Activated CD8-positive, alpha-beta memory T cell treated with anti-CD3 and anti-CD28 coated beads for 1 hour (primary cell): Measurements from ENCODE around the gene MALRD1.

ENCODE experiments used
- DNase-seq, 2 donors: peaks; one replicate each; pipeline ENCODE4 v3.0.0-alpha.2; 2020; ENCODE audit warnings: low read depth in 1 of 2; ENCODE audit errors: extremely low read depth in 1 of 2

The MALRD1 gene

DNA sequence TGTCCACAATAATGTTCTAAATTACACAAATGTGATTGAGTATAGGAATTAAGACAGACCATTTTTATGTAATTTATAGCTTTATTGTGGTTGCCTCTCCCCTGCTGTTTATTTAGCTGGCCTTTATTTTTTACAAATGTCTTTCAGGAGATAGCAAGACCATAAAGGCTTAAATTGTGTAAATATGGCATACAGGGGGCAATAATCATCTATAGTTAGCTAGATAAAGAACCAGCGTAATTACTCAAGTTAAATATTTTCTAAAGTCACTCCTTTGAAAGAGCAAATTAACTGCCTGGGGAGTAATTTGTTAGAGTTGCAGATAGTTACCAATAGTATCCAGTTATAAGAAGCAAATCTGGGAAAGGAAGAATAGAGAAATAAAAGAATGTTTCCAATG, at the start of gene MALRD1:
TSS of gene MALRD1 (plus strand) at position 313 of the 400 bp plus-strand sequence. CDS start 138 bp downstream, outside the sequence.
- DNase-seq, result no peak

- DNase-seq, result no peak
Measured at GRCh38 chr10:19003341-19003740, 45.3 kb upstream of the MALRD1 start.

DNA sequence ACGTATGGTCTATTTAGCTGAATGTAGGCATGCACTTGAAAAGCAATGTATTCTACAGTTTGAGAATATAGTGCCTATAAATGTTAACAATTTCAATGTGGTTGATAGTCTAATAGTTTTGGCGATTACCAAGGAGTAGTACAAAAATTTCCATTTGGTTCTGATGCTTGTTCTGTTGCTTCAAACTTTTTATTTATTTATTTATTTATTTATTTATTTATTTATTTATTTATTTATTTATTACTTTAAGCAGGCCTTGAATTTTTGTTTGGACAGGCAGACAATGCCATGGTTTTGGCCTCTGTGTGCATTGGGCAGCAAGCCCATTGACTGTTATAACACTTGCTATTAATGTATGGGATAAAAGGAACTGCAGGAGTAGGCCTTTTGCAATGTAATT, 36.5 kb upstream of the MALRD1 start:
- DNase-seq, result no peak

- DNase-seq, result no peak
Measured at GRCh38 chr10:19014034-19014433, 34.6 kb upstream of the MALRD1 start.

DNA sequence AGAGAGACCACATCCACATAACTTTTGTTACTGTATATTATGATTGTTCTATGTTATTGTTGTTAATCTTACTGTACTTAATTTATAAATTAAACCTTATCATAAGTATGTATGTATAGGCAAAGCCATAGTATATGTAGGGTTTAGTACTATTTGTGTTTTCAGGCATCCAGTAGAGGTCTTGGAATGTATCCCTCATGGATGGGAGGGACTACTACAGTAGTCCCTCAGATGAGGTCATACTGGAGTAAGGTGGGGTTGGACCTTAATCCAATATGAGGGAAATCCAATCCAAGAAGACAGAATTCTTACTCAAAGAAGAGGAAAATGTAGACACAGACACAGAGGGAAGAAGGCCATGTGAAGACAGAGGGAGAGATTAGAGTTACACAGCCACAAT, 34.1 kb upstream of the MALRD1 start:
- DNase-seq, result no peak

DNA sequence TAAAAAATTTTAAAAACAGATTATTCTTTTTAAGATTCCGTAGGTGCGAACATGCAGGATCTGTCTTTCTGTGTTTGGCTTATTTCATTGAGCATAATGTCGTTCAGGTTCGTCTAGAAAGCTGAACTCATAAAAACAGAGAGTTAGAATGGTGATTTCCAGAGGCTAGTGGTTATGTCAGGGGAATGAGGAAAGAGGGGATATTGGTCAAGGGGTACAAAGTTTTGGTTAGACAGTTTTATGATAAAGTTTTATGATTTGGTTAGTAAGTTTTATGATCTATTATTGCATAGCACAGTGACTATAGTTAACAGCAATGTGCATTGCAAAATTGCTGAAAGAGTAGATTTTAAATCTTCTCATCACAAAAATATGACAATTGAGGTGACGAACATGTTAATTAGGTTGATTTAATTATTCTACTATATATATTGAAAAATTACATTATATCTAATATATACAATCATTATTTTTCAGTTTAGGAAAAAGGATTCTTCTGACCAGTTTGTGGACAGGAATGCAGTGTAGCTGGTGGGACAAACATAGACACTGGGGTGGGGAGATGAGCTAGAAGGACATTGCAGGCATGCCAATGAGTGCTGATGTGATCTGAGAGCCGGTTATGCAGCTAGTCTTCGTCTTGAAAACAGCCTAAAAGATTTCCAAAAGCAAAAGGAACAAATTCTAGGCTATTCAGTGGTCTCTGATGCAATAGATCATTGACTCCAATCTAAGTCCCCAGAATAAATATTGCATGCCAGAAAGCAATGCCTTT, 31.3 kb upstream of the MALRD1 start:
- DNase-seq, result no peak

GRCh38 chr10:19021162-19021561, 27.4 kb upstream of the MALRD1 start:
- DNase-seq, result no peak

DNA sequence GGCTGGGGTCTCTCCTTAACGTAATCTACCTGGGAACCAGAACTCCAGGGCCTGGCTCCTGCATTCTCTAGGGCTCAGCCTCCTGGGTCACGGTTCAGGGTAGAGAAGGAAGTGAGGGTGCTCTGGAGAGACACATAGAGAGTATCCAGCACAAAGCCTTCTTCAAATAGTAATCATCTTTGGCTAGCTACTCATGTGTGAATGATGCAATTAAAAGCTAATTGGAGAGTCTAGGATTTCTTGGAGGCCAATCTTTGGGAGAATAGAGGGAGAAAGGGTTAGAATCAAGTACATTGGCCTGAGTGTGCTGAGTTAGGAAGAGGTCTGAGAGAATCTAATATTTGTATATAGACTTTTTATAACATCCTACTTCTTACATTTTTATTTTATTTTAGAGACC, 24.0 kb upstream of the MALRD1 start:
- no peak for DNase-seq

- no peak for DNase-seq
Measured at GRCh38 chr10:19031763-19032162, 16.8 kb upstream of the MALRD1 start.

GRCh38 chr10:19033741-19034140, 14.9 kb upstream of the MALRD1 start:
- DNase-seq, result no peak

- no peak for DNase-seq
Measured at GRCh38 chr10:19041171-19041570, 7.4 kb upstream of the MALRD1 start.

- no peak for DNase-seq
Measured at GRCh38 chr10:19043431-19043830, 5.2 kb upstream of the MALRD1 start.

GRCh38 chr10:19046679-19047078, 1.9 kb upstream of the MALRD1 start:
- DNase-seq, result no peak

DNA sequence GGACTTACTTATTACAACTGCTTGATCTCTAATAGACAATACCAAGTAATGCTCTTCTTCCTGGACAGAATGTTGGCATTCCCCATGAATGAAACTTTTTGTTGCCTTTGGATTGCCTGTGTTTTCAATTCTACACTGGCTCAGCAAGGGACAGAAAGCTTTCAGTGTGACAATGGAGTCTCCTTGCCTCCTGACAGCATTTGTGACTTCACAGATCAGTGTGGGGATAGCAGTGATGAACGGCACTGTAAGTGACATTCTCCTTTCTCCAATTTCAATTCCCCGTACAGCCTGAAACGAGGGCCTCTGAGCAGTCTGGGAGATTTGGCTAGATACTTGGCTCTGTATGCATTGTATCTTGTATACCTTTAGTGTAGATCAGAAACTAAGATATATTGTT, 290 bp downstream of the MALRD1 start:
- no peak for DNase-seq

DNA sequence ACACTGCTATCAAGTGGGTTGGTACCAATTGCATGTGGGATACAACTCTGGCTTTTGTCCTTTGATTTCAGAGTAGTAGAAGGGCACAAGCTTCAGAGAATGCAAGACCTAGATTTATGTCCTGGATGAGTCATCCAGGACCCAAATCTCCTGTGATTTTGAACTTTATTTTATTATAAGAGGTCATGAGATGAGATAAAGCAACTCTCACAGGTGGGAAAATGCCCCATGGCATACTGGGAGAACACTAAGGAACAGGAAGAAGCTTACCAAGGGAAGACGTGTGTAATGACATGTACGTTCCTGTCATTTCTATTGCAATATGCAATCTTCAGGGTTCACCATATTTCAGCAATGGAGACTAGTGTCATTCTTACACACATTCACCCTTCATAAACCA, 966 bp downstream of the MALRD1 start:
- DNase-seq, result no peak

DNA sequence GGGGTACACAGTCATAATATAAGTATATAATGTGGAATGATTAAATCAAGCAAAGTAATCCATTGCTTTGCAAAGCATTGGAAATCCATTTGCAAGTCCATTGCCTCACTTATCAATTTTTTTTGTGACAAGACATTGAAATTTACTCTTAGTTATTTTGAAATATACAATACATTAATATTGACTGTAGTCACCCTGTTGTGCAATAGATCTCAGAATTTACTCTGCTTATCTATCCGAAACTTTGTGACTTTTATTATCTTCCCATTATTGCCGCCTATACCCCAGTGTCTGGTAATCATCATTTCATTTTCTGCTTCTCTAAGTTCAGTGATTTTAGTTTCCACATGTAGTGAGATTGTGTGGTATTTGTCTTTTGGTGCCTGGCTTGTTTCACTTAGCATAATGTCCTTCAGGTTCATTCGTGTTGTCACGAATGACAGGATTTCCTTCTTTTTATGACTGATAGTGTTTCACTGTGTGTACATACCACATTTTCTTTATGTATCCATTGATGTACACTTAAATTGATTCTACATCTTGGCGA, 5.8 kb downstream of the MALRD1 start:
- no peak for DNase-seq

DNA sequence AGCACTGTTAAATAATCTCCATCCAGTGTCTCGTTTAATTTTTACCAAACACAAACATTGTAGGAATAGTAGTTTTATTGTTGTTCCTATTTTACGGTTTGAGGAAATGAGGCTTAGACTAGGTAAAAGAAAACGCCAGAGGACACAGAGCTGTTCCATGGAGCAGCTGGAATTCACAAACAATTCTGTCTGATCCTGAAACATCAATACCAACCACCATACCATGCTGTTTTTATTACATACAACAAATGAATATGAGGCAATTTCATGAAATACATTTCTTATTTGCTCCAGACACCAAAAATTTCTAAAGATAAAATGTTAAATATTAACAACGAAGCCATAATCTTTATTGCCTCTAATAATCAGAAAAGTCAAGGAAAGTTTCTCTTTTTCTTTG, 9.4 kb downstream of the MALRD1 start:
- DNase-seq, result no peak

DNA sequence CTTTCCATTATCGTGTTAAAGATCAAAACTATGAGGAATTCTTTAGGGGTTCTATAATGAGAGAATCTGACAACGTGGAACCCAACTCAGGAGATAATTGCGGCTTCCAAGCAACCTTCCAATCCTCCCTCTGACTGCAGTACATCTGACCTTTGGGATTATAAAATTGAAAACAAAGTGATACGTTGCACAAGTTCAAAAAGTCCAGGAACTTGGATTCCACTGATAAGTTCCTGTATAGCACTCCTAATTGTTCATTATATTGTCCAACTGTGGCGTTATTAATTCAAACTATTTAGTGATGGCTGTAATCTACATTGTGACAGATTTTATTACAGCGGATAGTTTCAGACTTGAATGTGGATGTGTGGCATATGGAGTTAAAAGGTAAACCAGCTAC, 15.4 kb downstream of the MALRD1 start:
- DNase-seq, result no peak

DNA sequence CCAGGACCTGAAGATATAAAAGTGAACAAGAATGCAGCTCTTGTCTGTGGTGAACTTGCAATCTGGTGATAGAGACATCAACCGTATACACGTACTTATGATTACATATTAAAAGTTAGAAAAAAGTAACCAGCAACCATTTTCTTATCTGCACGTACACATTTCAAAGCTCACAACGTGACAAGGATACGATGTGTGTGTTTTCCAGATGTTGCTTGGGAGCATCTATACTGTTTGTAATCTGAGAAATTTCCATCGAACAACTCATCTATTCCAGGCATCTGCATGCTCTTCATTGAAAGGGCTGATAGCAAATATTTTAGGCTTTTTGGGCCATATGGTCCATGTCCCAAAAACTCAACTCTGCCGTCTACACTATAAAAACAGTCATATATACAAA, 23.3 kb downstream of the MALRD1 start:
- no peak for DNase-seq

DNA sequence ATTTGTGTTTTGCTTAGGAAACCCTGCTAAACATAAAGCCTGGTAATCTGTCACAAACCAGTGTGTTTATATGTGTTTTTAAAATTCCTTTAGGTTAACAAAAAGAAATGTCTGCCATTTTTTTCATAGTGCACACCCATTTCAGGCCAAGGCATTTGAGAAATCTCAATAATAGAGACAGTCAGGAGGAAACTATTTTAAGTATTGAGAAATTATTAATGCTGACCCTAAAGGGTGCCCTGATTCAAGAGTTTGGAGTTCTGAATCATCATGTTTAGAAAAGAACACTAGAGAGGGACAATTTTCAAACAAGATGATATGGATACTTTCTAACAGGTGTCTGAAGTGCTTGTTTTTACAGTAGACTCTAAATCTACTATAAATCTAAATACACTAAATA, 28.7 kb downstream of the MALRD1 start:
- DNase-seq, result no peak

DNA sequence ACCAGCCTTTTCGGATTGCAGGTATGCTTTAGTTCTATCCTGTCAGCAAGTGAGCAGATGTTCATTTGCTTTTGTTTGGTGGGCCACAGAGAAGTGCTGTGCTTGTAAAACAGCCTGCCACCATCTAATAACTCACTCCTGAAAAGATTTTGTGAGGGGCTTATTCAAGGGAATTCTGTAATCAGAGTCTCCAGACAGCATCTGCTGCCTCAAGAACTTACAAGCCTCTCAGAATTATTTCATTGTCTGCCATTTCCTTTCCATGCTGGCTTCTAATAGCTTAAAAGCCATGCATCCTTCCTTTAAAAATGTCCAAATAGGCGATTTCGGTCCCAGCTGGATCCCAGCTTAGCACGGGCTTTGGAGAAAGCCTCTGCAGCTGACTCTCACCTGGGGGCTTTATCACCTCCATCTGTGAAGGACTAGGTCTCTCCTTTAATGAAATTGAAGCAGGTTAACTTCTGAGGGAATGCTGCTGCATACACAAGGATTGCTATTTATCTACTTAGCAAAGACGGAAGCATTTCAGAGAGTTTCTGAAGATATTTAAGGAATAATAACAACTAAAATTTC, 48.0 kb downstream of the MALRD1 start:
- no peak for DNase-seq

DNA sequence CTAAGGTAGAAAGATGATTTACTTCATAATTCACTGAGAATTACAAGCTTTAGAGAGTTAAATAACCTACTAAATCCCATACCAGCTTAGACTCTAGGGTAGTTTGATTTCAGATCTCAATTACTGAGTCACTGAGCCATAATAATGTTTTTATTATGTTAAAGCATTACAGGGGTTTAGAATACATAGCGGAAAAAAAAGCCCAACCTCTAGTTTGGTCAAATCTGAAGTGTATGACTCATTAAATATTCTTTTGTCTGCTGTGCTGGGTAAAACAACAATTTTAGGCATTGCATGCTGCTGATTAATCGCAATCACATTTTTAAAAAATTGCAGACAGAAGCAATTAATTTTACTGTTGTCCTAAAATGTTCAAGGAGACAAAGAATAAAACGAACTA, 48.5 kb downstream of the MALRD1 start:
- no peak for DNase-seq
